ENCODE data around the gene RAB12.
A peak's percentile ranks its signal among the peaks of the same experiment; 100 is the strongest.
"Not testable (repeated sequence)": the region's sequence is repeated elsewhere in the genome, so short reads cannot be mapped to it uniquely, and the experiment has no call there.

Gene RAB12, protein sequence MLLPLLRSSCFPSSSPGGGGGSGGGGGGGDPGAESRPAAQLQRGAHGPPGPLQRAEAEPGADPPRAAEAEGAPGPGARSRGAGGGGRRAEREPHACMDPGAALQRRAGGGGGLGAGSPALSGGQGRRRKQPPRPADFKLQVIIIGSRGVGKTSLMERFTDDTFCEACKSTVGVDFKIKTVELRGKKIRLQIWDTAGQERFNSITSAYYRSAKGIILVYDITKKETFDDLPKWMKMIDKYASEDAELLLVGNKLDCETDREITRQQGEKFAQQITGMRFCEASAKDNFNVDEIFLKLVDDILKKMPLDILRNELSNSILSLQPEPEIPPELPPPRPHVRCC

DNA sequence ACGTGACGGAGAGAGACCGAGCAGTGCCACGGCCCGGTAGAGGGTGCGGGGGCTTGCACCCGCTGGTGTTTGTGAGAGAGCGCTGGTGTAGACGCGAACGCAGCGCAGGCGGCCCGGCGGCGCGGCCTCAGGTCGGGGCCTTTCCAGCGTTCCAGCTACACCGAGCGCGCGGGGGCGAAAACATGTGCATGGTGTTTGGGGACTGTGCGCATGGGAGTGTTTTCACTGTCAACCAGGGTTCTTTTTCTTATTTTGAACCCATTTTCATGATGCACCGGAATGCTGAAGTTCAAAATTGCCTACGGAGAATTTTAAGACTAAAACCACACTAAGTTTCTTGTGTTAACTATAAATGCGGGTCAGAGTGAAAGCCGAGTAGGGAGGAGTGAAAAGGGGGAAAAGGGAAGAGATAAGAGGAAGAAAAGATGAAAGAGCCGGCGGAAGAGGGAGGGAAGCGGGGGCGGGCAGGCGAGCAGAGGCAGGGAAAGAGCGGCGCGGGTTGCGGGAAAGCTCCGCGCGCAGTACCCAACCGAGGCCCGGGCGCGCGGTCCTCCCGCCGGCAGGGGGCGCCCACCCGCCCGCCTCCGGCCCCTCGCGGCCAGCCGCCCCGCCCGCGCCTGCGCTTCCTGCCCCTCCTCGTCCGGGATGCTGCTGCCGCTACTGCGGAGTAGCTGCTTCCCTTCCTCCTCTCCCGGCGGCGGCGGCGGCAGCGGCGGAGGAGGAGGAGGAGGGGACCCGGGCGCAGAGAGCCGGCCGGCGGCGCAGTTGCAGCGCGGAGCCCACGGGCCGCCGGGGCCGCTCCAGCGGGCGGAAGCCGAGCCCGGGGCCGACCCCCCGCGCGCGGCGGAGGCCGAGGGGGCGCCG, at the start of gene RAB12:
RAB12 (plus strand) TSS at position 643 of the 864 bp plus-strand sequence; CDS start at position 646, 3 bp downstream.
- DNase-seq, result peak; percentile 89

DNA sequence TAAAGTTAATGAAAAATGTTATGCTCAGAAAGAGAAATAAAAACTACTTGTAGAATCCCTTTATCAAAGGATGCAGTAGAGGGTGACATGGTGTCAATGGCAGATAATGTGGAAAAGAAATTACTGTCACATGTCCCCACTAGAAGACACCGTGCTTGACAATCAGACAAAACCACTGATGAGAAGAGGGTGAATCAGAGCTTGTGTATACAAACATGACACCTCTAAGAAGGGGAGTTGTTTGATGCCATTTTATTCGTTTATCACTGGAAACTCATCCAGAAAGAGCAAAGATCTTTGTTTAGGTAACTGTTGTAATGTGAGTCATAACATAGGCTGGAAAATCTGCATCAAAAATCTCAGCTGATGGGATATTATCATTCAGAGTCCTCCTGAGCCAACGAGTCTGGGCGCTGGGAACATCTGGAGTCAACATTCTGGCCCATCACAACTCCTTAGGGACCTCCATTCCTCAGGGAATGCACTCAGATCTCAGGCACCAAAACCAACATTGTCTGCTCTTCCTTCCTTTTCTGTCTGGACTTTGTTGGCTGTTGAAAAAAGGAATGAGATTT, 49.5 kb upstream of the RAB12 start:
- no peak for DNase-seq

DNA sequence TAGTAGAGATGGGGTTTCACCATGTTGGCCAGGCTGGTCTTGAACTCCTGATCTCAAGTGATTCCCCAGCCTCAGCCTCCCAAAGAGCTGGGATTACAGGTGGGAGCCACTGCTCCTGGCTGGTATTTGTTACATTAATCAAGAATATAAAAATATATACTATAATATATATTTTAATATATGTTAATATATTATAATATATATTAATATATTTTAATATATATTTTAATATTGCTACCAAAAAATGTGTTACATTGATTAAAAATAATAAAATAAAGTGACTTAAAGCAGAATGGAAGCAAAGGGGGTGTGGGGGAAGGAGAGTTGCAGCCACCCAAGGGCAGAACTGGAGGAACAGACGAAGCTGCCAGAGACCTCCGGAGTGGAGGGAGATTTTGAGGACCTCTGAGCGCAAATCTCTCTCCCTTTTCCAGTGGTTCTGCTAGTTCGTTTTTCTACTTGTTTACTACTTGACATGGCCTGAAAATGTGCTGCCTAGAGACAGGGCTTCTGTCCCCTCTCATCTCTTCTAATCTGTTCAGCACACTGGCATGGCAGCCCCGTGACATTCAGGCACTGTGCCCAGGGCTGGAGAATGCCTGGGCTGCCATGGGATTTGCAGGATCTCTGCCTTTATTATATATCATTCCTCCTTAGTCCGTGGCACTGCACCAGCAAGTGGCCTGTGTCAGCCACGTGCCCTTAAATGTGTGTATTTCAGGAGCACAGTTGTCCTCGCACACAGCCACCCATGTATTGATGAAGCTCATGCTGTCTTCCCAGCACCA, 47.9 kb upstream of the RAB12 start:
- DNase-seq, result no peak

DNA sequence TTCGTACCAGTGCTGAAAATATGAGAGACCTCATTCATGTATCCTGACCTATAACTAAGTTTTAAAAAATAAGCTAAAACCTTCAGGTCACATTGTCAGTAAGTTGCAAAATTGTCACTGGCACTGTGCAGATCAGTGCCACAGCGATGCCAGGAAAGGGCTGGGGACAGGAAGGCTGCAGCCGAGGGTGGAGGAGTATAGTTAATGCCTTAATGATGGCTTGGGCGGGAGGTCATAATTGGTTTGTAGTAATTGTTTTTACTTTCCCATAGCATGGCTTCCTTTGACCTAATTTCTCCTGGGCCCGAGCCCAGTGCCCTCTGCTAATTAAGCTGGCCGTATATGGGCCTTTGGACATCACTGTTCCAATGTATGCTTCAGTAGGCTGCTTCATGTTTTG, 47.2 kb upstream of the RAB12 start:
- no peak for DNase-seq

DNA sequence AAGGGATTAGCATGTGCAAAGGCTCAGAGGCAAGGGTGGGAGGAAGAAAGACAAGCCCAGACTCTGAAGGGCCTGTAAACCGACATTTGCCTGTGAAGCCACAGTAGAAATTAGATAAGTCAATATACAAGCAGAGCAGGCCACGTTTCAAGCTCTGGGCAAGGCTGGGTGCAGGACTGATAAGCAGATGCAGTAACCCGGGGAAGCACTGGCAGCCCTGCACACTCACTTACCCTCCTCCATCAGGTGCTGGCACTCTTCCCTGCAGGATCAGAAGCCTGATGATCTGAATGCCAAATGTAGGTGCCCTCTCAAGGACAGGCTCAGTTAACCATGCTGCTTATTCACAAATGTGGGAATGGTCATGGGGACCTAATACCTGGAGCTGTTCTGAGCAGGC, 46.3 kb upstream of the RAB12 start:
- no peak for DNase-seq

DNA sequence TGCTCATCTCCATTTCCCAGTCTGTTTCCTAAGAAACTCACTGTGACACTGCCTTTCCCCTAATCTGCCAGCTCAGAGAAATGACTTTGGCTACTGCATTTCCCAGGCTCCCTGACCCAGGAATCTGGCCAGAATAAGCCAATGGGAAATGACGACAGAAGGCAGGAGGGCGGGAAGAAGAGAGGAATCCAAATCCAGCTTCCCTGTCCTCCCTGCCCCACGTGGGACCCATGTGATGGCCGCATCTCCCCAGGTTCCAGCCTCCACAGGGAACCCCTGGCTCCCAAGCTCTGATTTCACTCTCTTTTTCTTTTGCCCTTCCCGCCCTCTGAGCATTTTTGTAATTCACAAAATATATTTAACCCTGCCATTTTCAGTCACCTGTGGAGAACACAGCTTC, 37.8 kb upstream of the RAB12 start:
- no peak for DNase-seq

DNA sequence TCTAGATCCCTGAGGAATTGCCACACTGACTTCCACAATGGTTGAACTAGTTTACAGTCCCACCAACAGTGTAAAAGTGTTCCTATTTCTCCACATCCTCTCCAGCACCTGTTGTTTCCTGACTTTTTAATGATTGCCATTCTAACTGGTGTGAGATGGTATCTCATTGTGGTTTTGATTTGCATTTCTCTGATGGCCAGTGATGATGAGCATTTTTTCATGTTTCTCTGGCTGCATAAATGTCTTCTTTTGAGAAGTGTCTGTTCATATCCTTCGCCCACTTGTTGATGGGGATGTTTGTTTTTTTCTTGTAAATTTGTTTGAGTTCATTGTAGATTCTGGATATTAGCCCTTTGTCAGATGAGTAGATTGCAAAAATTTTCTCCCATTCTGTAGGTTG, 35.5 kb upstream of the RAB12 start:
- DNase-seq, result not testable (repeated sequence)

DNA sequence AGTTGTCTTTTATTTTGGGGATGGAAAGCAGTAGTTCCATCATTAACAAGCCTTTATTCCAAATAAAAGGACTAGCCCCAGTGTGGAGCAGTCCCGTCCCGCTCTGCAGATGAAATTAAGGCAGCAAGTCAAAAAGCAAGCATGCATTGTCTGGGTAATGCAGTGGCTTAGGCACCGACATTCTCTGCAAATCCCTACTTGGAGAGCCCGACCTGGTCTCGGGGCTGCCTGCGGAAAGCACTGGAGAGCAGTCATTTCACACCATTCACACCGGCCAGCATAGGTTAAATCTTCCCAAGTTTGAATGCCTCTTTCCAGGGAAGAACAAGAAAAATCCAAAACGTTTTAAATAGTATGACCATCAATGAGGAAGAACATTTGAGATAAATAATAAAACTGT, 24.4 kb upstream of the RAB12 start:
- DNase-seq, result no peak

DNA sequence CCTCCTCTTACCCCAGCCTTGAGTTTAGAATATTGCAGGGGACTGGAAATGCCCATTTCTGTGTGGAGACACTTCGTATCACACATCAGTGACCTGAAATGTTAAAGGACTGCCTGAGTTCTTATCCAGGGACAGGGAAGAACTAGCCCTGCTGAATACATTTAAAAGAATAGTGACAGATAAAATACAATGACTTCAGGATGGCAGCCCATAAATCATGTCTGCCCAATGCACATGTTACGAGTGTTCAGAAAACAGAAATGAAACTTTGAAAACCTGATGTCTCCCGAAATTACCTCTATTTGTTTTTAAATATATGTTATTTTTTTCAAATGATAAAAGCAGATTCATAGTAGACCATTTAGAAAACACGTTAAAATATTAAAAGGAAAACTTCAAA, 22.3 kb upstream of the RAB12 start:
- DNase-seq, result no peak

DNA sequence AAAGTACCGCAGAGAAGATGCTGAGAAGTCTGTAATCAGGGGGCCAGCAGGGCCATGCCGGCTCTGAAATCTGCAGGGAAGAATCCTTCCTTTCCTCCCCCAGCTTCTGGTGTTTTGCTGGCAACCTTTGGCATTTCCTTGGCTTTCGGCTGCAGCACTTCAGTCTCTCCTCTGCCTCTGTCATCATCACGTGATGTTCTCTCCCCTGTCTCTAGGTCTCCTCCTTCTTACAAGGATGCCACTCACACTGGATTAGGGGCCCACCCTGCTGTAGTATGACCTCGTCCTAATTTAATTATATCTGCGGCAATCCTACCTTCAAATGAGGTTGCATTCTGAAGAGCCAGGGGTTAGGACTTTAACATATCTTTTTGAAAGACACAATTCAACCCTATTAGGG, 13.8 kb upstream of the RAB12 start:
- DNase-seq, result no peak

DNA sequence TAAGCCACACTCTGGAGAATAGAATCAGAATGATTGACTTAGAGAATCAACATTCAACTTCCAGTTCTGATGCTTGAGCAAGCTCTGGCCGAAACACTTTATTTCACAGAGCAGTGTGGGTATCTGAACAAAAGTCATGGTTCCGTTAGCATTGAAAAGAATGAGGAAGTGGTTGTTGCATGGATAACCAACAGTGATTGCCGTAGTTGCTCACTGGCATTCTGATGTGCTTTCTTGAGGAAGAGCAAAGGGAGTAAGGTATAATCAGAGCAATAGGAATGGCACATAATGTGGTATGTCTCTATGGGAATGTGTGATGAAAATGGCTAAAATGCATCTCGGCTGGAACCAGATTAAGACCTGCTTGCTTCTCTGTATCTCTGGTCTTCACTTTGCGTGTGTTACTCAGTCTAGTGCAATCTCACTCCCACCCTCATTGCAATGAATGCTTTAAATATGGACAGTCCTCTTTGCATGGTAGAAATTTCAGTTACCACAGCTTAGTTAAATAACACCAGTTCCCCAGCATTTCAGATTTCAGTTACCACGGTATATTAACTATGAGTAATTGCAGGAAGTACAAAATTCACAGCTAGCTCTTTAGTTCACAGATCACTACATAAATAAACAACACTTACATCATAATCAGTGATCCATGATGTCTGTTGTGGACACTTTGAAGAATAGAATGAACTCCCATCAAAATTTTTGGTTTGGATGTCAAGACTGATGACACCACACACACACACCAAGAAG, 7.8 kb upstream of the RAB12 start:
- DNase-seq, result no peak

DNA sequence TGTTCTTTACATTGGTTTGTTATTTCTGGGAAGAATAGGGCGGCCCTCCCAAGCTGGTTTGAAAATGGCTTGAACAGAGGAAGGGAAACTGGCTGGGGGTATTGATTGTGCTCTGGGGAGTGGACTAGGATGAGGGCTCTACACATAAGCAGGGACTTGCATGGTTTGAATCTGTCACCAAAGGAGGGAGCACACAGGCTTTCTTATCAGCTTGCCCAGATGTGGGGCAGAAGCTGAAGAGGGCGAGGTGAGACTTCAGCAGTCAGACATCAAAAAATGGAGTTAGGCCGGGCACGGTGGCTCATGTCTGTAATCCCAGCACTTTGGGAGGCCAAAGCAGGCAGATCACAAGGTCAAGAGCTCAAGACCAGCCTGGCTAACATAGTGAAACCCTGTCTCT, 7.2 kb upstream of the RAB12 start:
- no peak for DNase-seq

DNA sequence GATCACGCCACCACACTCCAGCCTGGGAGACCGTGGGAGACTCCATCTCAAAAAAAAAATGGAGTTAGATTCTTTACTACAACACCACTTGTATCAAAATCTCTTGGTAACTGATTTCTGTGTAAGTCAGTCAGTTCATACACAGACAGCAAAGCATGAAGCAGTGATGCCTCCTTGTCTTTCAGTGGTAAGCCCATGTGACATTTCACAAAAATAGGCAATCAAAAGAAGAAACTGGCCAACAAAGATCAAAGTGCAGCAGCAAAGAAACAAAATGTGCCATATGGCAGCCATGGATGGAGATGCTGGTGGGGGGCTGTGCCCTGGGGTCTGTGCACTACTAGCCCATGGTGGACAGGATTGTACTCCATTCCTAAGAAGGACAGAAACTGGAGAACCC, 6.7 kb upstream of the RAB12 start:
- DNase-seq, result no peak

DNA sequence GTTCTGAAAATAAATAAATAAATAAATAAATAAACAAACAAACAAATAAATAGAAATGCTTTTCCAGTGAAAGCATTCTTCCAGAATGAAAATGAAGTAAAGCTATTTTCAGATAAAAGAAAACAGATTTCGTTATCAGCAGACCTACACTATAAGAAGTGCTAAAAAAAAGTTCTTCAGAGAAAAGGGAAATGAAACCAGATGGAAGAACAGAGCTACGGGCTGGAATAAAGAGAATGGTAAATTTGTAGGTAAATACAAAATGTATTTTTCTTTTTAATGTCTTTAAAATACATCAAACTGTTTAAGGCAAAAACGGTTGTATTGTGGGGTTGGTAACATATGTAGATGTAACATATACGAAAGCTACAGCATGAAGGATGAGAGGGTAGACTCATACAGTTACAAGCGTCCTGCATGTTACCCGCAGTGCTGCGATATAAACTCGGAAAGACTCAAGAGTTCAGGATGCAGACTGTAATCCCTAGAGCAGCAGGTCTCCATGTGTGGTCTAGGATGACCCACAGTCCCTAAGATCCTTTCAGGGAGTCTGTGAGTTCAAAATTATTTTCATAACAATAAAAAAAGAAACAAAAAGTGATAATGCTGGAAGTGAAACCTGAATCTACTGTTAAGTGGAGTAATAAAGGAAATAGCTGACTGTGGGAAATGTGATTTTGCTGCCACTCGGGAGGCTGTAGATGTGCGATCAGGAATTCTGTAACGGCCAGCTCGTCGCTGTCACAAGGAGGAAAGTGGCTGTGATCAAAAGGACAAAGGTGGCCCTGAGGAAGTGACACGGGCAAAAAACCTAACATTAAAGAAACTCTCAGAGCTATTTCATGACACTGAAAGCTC, 5.3 kb upstream of the RAB12 start:
- DNase-seq, result no peak

DNA sequence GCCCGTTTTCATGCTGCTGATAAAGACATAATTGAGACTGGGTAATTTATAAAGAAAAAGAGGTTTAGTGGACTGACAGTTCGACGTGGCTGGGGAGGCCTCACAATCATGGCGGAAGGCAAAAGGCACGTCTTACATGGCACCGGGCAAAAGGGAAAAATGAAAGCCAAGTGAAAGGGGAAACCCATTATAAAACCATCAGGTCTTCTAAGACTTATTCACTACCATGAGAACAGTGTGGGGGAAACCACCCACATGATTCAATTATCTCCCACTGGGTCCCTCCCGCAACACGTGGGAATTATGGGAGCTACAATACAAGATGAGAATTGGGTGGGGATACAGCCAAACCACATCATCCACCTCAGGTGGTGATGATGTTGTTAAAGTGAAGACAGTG, 3.3 kb upstream of the RAB12 start:
- DNase-seq, result no peak

DNA sequence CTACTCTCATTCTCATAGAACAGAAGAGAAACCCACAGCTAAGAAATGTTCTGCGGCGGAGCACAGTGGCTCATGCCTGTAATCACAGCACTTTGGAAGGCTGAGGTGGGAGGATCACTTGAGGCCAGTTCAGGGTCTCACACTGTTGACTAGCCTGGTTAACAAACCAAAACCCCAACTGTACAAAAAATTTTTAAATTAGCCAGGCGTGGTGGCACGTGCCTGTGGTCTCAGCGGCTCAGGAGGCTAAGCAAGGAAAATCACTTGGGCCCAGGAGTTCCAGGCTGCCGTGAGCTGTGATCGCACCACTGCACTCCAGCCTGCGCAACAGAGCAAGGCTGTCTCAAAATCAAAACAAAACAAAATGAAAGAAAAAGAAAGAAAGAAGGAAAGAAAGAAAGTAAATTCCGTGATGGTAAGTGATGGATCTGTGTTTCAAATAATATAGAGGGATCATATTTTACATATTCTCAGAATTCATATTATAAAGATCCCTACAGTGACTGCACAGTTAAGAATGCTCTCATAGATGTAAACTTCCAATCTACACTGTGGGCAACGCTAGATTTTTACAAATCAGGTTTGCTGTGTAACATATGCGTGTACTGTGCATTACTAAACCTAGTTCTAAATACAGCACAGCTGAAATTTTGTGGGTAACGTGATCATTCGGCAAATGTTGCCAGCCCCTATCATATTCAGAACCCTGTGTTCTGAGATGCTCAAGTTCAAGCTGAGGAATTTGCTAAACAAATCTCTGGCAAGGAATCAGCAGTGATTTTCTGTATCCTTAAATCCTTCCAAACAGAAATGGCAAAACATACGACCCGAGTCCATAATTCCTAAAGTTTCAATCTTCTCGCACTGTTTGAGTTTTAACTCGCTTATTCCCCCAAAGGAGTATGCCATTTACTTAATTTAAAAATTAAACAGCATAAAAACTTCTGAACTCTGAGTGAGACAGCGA, 1.2 kb upstream of the RAB12 start:
- DNase-seq, result no peak

DNA sequence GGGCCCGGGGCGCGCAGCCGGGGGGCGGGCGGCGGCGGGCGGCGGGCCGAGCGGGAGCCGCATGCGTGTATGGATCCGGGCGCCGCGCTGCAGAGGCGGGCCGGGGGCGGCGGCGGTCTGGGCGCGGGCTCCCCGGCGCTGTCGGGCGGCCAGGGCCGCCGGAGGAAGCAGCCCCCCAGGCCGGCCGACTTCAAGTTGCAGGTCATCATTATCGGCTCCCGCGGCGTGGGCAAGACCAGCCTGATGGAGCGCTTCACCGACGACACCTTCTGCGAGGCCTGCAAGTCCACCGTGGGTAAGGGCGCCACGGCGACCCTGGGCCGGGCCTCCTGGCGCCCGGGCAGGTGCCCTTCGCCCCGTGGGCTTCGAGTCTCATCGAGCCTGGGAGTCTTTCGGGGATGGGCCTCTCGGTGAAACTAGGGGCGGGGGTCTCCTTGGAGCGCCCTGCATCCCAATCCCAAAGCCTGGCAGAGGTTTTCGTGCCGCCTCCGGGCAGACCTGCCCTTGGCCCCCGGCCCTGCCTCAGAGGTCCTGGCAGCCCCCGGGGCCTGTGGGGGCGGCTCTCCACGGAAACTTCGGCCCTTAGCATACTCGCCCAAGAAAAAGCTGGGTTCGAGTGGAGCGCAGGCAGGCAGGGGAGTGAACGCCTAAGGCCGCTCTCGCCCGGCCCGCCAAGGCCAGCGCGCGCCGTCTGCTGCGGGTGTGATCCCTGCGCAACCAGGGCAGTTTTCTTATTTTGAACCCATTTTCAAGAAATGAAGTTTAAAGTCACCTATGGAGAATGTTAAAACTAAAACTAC, 622 bp downstream of the RAB12 start:
- DNase-seq, result peak; percentile 32

DNA sequence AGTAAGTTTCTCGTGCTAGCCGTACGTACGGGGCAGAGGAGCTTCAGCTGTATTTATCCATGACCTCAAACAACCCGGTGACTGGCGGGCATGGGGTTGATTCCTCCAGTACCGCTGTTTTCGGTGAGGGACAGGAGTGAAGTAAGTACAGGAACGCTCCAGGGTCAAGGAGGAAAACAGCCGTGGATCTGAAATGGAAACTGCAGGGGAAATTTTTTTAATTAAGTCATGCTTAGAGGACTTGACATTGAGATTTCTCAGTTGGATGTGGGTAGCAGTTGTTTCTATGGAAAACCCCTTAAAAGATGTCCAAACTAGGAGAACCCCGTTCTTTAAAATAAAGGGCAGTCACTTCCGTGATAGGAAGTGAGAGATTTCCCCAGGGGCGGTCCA, 1.2 kb downstream of the RAB12 start:
- DNase-seq, result peak; percentile 28

DNA sequence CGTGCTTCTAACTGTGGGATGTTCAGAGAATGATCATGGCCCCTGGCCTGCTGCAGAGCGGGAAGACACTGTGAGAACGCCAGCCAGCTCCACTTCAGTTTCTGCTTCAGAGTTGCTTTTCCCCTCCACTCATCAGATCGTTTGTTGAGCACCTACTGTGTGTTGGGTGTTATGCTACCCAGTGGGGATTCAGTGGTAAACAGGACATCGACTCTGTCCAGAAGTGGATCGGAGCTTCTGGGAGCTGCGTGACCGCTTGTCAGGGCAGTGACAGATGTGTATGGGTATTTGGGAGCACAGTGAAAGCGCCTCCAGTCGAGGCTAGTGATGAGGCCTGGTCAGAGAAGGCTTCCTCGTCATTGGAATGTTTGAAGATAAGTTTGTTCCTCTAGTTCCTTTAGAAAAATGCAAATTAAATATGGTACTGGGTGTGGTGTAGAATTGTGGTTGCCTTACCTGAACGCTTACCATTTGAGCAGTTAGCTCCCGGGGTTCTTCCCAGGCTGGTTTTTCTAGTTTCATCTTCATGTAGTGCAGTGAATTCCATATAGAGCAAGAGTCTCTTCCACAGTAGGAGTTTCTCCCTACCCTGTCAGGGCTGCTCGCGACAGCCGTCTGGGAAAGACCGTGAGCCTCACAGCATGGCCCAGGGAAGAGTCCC, 2.8 kb downstream of the RAB12 start:
- no peak for DNase-seq

Data from activated T-cell treated with anti-CD3 and anti-CD28 coated beads, Interleukin-2, amount 50 U/mL, for 1 hour (primary cell).